Erythroblast (primary cell): ENCODE measurements around the gene MUC5AC.

Source experiments
- GATA1 ChIP-seq: IDR thresholded peaks from 2 replicates; pipeline ENCODE4 v1.6.1; 2011; ENCODE audit warnings: low read depth, mild to moderate bottlenecking, control low read depth, low read length, moderate library complexity
- POLR2A ChIP-seq: IDR thresholded peaks from 2 replicates; pipeline ENCODE4 v1.6.1; 2011; ENCODE audit warnings: mild to moderate bottlenecking, low read length

DNA sequence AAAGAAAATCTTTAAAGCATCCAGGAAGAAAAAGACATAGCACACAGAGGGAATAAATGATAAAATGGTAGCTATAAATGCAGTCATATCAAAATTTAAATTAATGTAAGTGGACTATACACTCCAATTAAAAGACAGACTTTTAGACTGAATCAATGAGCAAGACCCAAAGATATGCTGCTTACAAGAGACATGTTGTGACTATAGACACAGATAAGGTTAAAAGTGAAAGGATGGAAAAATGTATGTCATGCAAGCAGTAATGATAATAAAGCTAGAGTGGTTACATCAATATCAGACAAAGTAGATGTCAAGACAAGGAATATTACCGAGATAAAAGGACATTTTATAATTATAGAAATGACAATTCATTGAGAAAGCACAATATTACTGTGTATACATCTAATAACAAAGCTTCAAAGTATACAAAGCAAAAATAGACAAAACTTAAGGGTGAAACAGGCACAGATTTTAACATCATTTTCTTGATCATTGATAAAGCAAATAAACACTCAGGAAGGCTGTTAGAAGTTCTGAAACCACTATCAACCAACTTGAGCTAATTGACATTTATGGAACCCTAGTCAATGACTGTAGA lies 22.8 kb upstream of the MUC5AC start:
- TF ChIP-seq POLR2A (no peak), GATA1 (no peak)
